HT-29 (cell line): ENCODE measurements around the gene NPAS3. TPM values are rescaled to one million over a fixed set of nuclear protein-coding genes. Genes with fewer than 3 reads are reported as not detected.
A peak's percentile ranks its signal among the peaks of the same experiment; 100 is the strongest.

Experiments
- DNase-seq: peaks from one replicate; pipeline ENCODE4 v3.0.0-alpha.2; 2015; ENCODE audit warnings: low spot score
- total RNA-seq: library from RNA; depleted of rRNA; stranded (reverse); fragments of >200 nt; shearing (Covaris generic); gene quantifications from 2 replicates; pipeline ENCODE4 v1.2.3, GENCODE V29; 2014

The NPAS3 gene
- total RNA-seq, 1 experiment from 2014 or later, result not detected

GRCh38 chr14:33776871-33777270 is 838.2 kb downstream of the NPAS3 start:
- DNase-seq, result no peak

- DNase-seq, result no peak
Observed at GRCh38 chr14:33777681-33778080, 839.0 kb downstream of the NPAS3 start.

GRCh38 chr14:33780035-33780434 is 841.4 kb downstream of the NPAS3 start:
- no peak for DNase-seq

- no peak for DNase-seq
Observed at GRCh38 chr14:33781236-33781635, 842.6 kb downstream of the NPAS3 start.

- no peak for DNase-seq
Observed at GRCh38 chr14:33782923-33783322, 844.2 kb downstream of the NPAS3 start.

GRCh38 chr14:33786091-33786825 is 847.6 kb downstream of the NPAS3 start:
- DNase-seq, result no peak

GRCh38 chr14:33788161-33788560 is 849.5 kb downstream of the NPAS3 start:
- no peak for DNase-seq

- DNase-seq, result no peak
Observed at GRCh38 chr14:33790996-33791395, 852.3 kb downstream of the NPAS3 start.

GRCh38 chr14:33792009-33792719 is 853.5 kb downstream of the NPAS3 start:
- no peak for DNase-seq

GRCh38 chr14:33792720-33793368 is 854.2 kb downstream of the NPAS3 start:
- DNase-seq, result peak; percentile 62

- no peak for DNase-seq
Observed at GRCh38 chr14:33793398-33794110, 854.9 kb downstream of the NPAS3 start.

- DNase-seq, result no peak
Observed at GRCh38 chr14:33794791-33795305, 856.2 kb downstream of the NPAS3 start.

GRCh38 chr14:33796356-33796755 is 857.7 kb downstream of the NPAS3 start:
- no peak for DNase-seq

- DNase-seq, result no peak
Observed at GRCh38 chr14:33799705-33800570, 861.3 kb downstream of the NPAS3 start.

- no peak for DNase-seq
Observed at GRCh38 chr14:33800735-33801163, 862.1 kb downstream of the NPAS3 start.

- no peak for DNase-seq
Observed at GRCh38 chr14:33802737-33803136, 864.1 kb downstream of the NPAS3 start.

- no peak for DNase-seq
Observed at GRCh38 chr14:33805593-33805992, 866.9 kb downstream of the NPAS3 start.

- no peak for DNase-seq
Observed at GRCh38 chr14:33806905-33807304, 868.2 kb downstream of the NPAS3 start.

GRCh38 chr14:33808187-33808586 is 869.5 kb downstream of the NPAS3 start:
- DNase-seq, result no peak

GRCh38 chr14:33809396-33809981 is 870.8 kb downstream of the NPAS3 start:
- no peak for DNase-seq
